Lung (tissue), 12 donors: Measurements from ENCODE around the gene STRADB. TPM values are rescaled to one million over a fixed set of nuclear protein-coding genes. Genes with fewer than 3 reads are reported as not detected.

ENCODE experiments used
- ATAC-seq: fragments of 200-7000 bp; cut with Tn5 transposase; one replicate; pipeline ENCODE4 v1.9.1; 2020; ENCODE audit warnings: moderate number of reproducible peaks; ENCODE audit not compliant: insufficient read depth, low FRiP score
- DNase-seq, 3 donors: peaks; one replicate each; pipeline ENCODE4 v3.0.0-alpha.2; 2013 to 2017
- H3K27ac ChIP-seq, 2 donors: one replicate each; pipeline ENCODE4 v1.5.1; 2013; ENCODE audit warnings: mild to moderate bottlenecking in 2 of 2, moderate library complexity in 2 of 2, control low read depth in 1 of 2, inconsistent platforms in 1 of 2, low read depth in 1 of 2, low read length in 1 of 2
- H3K27me3 ChIP-seq, 3 donors: one replicate each; pipeline ENCODE4 v1.5.1; 2013; ENCODE audit warnings: low read length in 2 of 3; ENCODE audit not compliant: control insufficient read depth in 3 of 3, insufficient read depth in 3 of 3
- H3K36me3 ChIP-seq, 4 donors: one replicate each; pipeline ENCODE4 v1.5.1; 2013; ENCODE audit warnings: low read length in 4 of 4, mild to moderate bottlenecking in 1 of 4, moderate library complexity in 1 of 4; ENCODE audit not compliant: control insufficient read depth in 4 of 4, insufficient read depth in 4 of 4
- H3K4me1 ChIP-seq, 5 donors: one replicate each; pipeline ENCODE4 v1.5.1; 2013; ENCODE audit warnings: low read length in 5 of 5, mild to moderate bottlenecking in 2 of 5, moderate library complexity in 1 of 5; ENCODE audit not compliant: control insufficient read depth in 5 of 5, insufficient read depth in 5 of 5
- H3K4me3 ChIP-seq: one replicate; pipeline ENCODE4 v1.5.1; 2013; ENCODE audit warnings: mild to moderate bottlenecking, control low read depth, moderate library complexity
- H3K9ac ChIP-seq, 2 donors: one replicate each; pipeline ENCODE4 v1.5.1; 2013; ENCODE audit warnings: low read length in 2 of 2, control low read depth in 1 of 2; ENCODE audit not compliant: insufficient read depth in 1 of 2
- H3K9me3 ChIP-seq, 4 donors: one replicate each; pipeline ENCODE4 v1.5.1; 2013; ENCODE audit warnings: low read length in 3 of 4, mild to moderate bottlenecking in 1 of 4, moderate library complexity in 1 of 4; ENCODE audit not compliant: control insufficient read depth in 4 of 4, insufficient read depth in 3 of 4
- CTCF ChIP-seq: IDR thresholded peaks from 2 replicates; pipeline ENCODE4 v1.5.1; 2012; ENCODE audit warnings: mild to moderate bottlenecking; ENCODE audit errors: control extremely low read depth, extremely low read depth
- WGBS, 2 donors: extraction: QIAGEN DNeasy Blood & Tissue Kit; methylation state at CpG; one replicate each; pipeline ENCODE4 v1.1.7; 2013; 5-methylcytosine and 5-hydroxymethylcytosine counted together
- polyA plus RNA-seq, 2 donors: library from polyadenylated mRNA; stranded (reverse); fragments of 200-250 nt; gene quantifications; one replicate each; pipeline ENCODE4 v1.2.1, GENCODE V29; 2013
- total RNA-seq, 2 donors: library from RNA; depleted of rRNA in 1 of 2; stranded (reverse); fragments of >200 nt in 1 of 2; gene quantifications; one replicate each; pipeline ENCODE4 v1.2.1, GENCODE V29; 2014 to 2021
- donor health status: control.
- donor health status: control.
- donor health status: Bipolar disorder and iron deficiency.
- donor health status: healthy.
- donor health status: DM: yes; HTN: yes; CAD: no.

Gene STRADB
- total and polyA plus RNA-seq, 4 donors = 10.3 to 58.6 (median 16.8) TPM

- Histone ChIP-seq H3K9ac (no peak overlapping the region), H3K4me3 (no peak overlapping the region), H3K9me3 (no peaks in the 10 kb centered on the region), H3K27me3 (no peaks in the 10 kb centered on the region), H3K27ac (no peak overlapping the region), H3K36me3 (peaks cover 0 to 4% (median under 1%) of the 10 kb centered on the region in 4 donors), H3K4me1 (peaks cover 5 to 22% (median 20%) of the 10 kb centered on the region in 5 donors)
- no peak for TF ChIP-seq CTCF
- ATAC-seq (no peak), DNase-seq (no peak)
- WGBS, 2 donors = 79 to 95% methylated on average over 4 to 5 of the region's 5 CpGs
These were observed 20.7 kb upstream of the STRADB start for GRCh38 chr2:201430839-201431238.

- no peak for ATAC-seq
- Histone ChIP-seq H3K9ac (no peak overlapping the region), H3K36me3 (peaks cover 0 to 4% (median under 1%) of the 10 kb centered on the region in 4 donors), H3K27me3 (no peaks in the 10 kb centered on the region), H3K4me3 (no peak overlapping the region), H3K27ac (peak overlapping the region in 1 of 2 donors; percentile 85), H3K9me3 (no peaks in the 10 kb centered on the region), H3K4me1 (peaks cover 5 to 22% (median 20%) of the 10 kb centered on the region in 5 donors)
- 28 to 31% methylated on average over 4 of the region's 4 CpGs for WGBS, 2 donors
- peak in 2 of 3 donors; percentile 34 to 48 for DNase-seq
- no peak for TF ChIP-seq CTCF
These were observed 19.4 kb upstream of the STRADB start for GRCh38 chr2:201432038-201432620.

- Histone ChIP-seq H3K36me3 (peaks cover 0 to 4% (median under 1%) of the 10 kb centered on the region in 4 donors), H3K27me3 (no peaks in the 10 kb centered on the region), H3K9ac (peak overlapping the region in 1 of 2 donors; percentile 17), H3K27ac (peak overlapping the region; percentile 72 to 85), H3K4me1 (peaks cover 5 to 26% (median 22%) of the 10 kb centered on the region in 5 donors), H3K4me3 (no peak overlapping the region), H3K9me3 (no peaks in the 10 kb centered on the region)
- WGBS, 2 donors = 51 to 69% methylated on average over 5 of the region's 5 CpGs
- DNase-seq (peak; percentile 47 to 62 (median 57)), ATAC-seq (no peak)
- TF ChIP-seq CTCF = no peak
These were observed 18.7 kb upstream of the STRADB start for GRCh38 chr2:201432621-201433393.
